Measurements from ENCODE around the gene SMG6.

DNA sequence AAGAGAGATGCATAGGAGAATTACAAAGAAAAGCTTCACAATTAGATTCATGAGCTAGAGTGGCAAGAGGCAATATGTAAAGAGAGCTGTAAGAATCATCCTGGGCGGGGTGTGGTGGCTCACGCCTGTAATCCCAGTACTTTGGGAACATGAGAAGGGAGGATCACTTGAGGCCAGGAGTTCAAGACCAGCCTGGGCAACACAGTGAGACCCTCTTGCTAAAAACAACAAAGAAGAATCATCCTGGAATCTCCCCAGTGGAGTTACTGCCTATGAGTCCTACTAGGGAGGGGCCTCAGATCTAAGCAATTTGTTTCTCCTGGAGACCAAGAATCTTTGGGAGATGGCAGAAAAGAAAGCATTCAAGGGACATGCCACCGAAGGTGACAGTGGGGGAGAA lies 129.6 kb downstream of the SMG6 start:
- no peak for TF ChIP-seq ZNF280C (tag by site-specific recombination; IDR thresholded peaks at IDR 0.05)
- TF ChIP-seq, protein P1, sequence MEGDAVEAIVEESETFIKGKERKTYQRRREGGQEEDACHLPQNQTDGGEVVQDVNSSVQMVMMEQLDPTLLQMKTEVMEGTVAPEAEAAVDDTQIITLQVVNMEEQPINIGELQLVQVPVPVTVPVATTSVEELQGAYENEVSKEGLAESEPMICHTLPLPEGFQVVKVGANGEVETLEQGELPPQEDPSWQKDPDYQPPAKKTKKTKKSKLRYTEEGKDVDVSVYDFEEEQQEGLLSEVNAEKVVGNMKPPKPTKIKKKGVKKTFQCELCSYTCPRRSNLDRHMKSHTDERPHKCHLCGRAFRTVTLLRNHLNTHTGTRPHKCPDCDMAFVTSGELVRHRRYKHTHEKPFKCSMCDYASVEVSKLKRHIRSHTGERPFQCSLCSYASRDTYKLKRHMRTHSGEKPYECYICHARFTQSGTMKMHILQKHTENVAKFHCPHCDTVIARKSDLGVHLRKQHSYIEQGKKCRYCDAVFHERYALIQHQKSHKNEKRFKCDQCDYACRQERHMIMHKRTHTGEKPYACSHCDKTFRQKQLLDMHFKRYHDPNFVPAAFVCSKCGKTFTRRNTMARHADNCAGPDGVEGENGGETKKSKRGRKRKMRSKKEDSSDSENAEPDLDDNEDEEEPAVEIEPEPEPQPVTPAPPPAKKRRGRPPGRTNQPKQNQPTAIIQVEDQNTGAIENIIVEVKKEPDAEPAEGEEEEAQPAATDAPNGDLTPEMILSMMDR (tag by site-specific recombination; IDR thresholded peaks at IDR 0.05) = no peak
- TF ChIP-seq ZNF501 (tag by site-specific recombination; IDR thresholded peaks at IDR 0.05) = no peak
- TF ChIP-seq MYNN (tag by site-specific recombination; IDR thresholded peaks at IDR 0.05; ENCODE audit: borderline replicate concordance) = no peak
- TF ChIP-seq ZNF416 (tag by site-specific recombination; IDR thresholded peaks at IDR 0.05) = no peak
- TF ChIP-seq ZNF621 (tag by site-specific recombination; IDR thresholded peaks at IDR 0.05) = no peak
- TF ChIP-seq TCF7L2 (IDR thresholded peaks at IDR 0.05; ENCODE audit: borderline replicate concordance, low read depth, low read length) = no peak
- no peak for TF ChIP-seq ZNF777 (tag by site-specific recombination; IDR thresholded peaks at IDR 0.05; ENCODE audit: borderline replicate concordance)
